Kidney tubule cell (primary cell): ENCODE results near the gene TUT7.
"Not testable (repeated sequence)": the region's sequence is repeated elsewhere in the genome, so short reads cannot be mapped to it uniquely, and the experiment has no call there.

Experiments used
- DNase-seq: peaks from one replicate; pipeline ENCODE4 v3.0.0-alpha.2; 2018; ENCODE audit warnings: low spot score

The TUT7 gene, protein sequence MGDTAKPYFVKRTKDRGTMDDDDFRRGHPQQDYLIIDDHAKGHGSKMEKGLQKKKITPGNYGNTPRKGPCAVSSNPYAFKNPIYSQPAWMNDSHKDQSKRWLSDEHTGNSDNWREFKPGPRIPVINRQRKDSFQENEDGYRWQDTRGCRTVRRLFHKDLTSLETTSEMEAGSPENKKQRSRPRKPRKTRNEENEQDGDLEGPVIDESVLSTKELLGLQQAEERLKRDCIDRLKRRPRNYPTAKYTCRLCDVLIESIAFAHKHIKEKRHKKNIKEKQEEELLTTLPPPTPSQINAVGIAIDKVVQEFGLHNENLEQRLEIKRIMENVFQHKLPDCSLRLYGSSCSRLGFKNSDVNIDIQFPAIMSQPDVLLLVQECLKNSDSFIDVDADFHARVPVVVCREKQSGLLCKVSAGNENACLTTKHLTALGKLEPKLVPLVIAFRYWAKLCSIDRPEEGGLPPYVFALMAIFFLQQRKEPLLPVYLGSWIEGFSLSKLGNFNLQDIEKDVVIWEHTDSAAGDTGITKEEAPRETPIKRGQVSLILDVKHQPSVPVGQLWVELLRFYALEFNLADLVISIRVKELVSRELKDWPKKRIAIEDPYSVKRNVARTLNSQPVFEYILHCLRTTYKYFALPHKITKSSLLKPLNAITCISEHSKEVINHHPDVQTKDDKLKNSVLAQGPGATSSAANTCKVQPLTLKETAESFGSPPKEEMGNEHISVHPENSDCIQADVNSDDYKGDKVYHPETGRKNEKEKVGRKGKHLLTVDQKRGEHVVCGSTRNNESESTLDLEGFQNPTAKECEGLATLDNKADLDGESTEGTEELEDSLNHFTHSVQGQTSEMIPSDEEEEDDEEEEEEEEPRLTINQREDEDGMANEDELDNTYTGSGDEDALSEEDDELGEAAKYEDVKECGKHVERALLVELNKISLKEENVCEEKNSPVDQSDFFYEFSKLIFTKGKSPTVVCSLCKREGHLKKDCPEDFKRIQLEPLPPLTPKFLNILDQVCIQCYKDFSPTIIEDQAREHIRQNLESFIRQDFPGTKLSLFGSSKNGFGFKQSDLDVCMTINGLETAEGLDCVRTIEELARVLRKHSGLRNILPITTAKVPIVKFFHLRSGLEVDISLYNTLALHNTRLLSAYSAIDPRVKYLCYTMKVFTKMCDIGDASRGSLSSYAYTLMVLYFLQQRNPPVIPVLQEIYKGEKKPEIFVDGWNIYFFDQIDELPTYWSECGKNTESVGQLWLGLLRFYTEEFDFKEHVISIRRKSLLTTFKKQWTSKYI (N-terminal part only)

GRCh38 chr9:86354011-86354817 is at the start of gene TUT7:
Gene TUT7, minus strand, starts transcription at chr9:86354410. Its CDS starts 1,211 bp downstream, at chr9:86353199.
- peak; percentile 96 for DNase-seq

DNA sequence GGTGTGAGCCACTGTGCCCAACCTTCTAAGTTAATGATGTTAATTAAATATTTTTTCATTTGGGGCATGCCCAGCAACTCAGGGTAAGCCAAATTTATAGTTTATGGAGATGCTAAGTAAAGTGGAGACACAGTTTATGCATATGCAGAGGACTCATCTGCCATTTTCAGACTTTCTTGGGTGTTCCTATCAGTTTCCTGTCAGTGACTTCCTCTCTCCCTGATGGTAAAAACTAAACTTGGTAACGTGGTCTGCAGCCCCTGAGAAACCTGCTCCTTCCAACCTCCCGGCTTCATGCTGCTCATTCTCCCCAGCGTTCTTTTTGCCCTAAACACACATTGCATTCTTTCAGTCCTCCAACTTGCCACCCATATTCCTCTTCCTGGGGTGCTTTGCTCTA is 48.4 kb upstream of the TUT7 start:
- no peak for DNase-seq

- DNase-seq = no peak
Measured at GRCh38 chr9:86396412-86396811, 42.2 kb upstream of the TUT7 start.

- DNase-seq = not testable (repeated sequence)
Measured at GRCh38 chr9:86390184-86390583, 36.0 kb upstream of the TUT7 start.

- no peak for DNase-seq
Measured at GRCh38 chr9:86389628-86390027, 35.4 kb upstream of the TUT7 start.

DNA sequence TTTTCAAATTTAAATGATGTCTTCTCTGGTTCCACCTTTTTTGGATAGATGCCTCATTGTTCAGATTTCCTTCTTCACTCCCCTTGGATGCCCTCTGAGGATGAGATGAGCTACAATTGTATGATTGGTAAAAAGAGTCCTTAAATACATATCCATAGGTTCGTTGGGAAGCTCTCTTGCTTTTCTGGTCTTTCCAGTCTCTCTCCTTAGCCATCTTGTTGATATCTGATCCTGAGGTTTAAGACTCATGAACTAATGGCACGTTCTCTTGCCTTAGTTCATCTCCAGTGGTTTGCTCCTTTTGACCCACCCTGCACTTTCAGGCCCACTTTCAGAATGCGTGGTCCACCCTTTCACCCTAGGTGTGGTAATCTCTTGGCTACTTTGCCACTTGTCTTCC is 33.2 kb upstream of the TUT7 start:
- DNase-seq = no peak

DNA sequence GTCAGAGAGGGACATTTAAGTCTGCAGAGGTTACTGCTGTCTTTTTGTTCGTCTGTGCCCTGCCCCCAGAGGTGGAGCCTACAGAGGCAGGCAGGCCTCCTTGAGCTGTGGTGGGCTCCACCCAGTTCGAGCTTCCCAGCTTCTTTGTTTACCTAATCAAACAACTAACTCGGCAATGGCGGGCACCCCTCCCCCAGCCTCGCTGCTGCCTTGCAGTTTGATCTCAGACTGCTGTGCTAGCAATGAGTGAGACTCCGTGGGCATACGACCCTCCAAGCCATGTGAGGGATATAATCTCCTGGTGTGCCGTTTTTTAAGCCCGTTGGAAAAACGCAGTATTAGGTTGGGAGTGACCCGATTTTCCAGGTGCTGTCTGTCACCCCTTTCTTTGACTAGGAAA is 28.8 kb upstream of the TUT7 start:
- not testable (repeated sequence) for DNase-seq

DNA sequence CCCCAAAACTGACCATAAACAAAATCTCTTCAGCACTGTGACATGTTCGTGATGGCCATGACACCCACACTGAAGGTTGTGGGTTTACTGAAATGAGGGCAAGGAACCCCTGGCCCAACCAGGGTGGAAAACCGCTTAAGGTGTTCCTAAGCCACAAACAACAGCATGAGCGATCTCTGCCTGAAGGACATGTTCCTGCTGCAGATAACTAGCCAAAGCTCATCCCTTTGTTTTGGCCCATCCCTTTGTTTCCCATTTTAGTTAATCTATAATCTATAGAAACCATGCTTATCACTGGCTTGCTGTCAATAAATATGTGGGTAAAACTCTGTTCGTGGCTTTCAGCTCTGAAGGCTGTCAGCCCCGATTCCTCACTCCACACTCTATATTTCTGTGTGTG is 21.8 kb upstream of the TUT7 start:
- no peak for DNase-seq

DNA sequence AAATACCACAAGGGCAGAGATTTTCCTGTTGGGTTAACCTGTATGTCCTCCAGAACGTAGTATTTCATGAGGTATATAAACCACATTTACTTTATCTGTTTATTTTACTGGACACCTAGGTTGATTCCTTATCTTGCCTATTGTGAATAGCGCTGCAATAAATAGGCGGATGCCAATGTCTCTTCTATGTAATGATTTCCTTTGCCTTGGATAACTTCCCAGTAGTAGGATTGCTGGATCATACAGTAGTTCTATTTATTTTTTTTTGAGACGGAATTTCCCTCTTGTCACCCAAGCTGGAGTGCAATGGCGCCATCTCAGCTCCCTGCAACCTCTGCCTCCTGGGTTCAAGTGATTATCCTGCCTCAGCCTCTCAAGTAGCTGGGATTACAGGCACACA is 15.6 kb upstream of the TUT7 start:
- DNase-seq = no peak

GRCh38 chr9:86368871-86369521 is 14.8 kb upstream of the TUT7 start:
- peak; percentile 81 for DNase-seq

DNA sequence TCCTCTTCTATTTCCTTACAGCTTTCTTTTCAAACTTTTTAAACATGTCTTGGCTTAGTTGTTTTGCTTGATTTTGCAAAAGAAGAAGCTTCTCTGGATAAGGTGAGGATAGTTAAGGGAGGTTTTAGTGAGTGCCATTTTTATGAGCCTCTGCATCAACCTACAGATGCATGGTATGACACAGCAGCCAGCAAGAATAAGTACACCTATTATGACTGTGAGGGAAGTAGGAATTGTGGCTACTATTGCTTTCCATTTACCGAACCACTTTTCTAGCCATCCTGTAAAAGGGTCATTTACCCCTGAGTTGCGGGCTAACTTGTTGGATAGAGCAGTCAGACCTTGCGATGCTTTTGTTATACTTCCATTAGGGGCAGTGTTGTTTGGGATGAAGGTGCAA is 7.0 kb upstream of the TUT7 start:
- DNase-seq = no peak

GRCh38 chr9:86359151-86359879 is 5.1 kb upstream of the TUT7 start:
- DNase-seq = no peak

GRCh38 chr9:86356871-86357866 is 3.0 kb upstream of the TUT7 start:
- DNase-seq = no peak

DNA sequence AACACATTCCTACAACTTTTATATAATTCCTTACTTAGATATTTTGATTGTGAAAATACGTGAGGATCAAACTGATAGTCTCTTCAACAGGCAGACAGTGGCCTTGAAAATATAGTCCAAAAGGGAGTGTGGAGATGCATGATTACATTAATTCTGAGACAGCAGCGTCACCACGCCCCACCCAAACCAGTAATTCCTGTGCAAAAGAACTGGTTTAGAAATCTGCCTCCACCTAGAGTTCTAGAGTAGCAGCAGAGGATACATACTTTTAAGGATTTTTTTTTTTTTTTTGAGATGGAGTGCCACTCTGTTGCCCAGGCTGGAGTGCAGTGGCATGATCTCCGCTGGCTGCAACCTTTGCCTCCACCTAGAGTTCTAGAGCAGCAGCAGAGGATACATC is 1.6 kb upstream of the TUT7 start:
- DNase-seq = no peak

DNA sequence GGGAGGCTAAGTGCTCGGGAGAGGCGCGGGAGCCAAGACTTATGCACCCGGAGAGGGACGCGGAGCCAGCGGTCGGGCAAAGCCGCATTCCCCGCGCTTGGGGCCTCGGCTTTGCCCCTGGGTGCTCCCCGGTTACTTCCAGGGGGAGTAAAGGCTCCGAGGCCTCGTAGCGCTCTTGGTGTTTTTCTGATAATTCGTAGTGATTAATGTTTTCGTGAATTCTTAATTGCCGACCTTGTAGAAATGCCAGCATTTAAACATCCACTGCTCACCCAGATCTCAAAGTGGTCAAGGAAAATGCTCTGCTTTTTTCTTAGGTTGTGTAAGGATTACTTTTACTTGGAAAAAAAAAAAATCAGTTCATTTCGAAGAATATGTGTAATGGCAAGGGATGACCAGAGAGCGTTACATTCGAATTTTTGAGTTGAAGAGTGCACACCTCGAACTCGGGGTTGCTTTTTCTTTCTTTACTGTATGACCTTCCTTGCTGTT is 654 bp upstream of the TUT7 start:
- peak; percentile 20 for DNase-seq

DNA sequence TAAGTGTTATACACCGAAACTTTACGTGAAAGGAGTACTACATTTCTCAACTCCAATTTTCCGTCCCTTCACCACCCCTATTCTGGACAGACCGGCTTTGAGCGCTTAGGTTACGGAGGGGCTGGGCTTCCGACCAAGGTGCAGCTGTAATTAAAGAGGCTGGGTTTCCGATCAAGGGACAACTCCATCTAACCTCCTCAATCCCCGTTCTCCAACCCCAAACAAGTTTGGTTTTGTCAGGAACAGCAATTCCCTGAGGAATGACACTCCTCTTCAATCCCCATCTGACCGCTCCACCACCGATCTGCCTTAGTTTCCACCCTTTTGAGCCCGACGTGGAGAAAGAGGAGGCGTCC is 577 bp downstream of the TUT7 start:
- no peak for DNase-seq

DNA sequence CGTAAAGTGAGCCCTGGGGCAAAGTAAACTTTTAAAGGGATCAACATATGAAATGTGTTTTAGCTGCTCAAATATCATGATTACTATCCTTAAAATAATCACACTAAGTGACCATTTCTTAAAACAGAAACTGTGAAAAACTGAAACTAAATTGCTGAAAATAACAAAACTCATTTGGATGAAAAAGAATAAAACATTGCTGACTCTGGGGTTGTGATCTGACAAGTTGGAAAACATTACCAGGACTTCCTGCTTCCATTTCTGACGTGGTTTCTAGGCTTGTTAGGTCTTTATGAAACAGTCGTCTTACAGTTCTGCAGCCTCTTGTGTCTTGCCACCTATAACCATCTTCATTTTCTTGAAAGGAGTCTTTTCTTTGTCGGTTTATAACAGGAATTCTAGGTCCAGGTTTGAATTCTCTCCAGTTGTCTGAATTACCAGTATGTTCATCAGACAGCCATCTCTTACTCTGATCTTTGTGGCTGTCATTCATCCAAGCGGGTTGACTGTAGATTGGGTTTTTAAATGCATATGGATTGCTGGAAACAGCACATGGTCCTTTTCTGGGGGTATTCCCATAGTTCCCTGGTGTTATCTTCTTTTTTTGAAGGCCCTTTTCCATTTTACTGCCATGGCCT is 1.7 kb downstream of the TUT7 start:
- DNase-seq = no peak

GRCh38 chr9:86351880-86352279 is 2.3 kb downstream of the TUT7 start:
- DNase-seq = no peak
